AG10803 (cell line): ENCODE measurements around the gene ENTREP3.

ENCODE experiments used
- DNase-seq: peaks from one replicate; pipeline ENCODE4 v3.0.0; 2010; ENCODE audit warnings: low read depth
- H3K4me3 ChIP-seq: 2 replicates; pipeline ENCODE4 v1.5.1; 2011; ENCODE audit warnings: mild to moderate bottlenecking, low read length, control low read depth
- CTCF ChIP-seq: conservative IDR thresholded peaks from 2 replicates; pipeline ENCODE4 v1.5.1; 2011; ENCODE audit warnings: mild to moderate bottlenecking, low read length, control low read depth, inconsistent platforms

ENTREP3 gene

DNA sequence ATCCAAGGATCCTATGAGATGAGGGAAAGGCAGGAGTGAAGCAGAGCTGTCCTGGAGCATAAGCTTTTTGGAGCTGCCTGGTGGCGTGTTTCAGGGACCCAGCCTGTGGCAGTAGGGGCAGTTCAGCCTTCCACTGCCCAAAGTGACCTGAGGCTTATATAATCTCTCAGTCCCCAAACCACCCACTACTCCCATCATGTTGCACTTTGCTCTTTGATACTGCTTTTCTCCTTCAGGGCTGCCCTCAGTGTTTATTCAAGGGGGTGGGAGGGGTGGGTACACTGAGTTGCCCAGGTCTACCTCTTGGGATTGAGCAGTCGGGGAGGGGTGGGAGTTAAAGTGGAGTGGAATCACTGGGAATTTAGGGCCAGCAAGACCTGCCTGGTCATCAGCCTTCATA, 31.3 kb upstream of the ENTREP3 start:
- DNase-seq = no peak
- no peak for TF ChIP-seq CTCF

DNA sequence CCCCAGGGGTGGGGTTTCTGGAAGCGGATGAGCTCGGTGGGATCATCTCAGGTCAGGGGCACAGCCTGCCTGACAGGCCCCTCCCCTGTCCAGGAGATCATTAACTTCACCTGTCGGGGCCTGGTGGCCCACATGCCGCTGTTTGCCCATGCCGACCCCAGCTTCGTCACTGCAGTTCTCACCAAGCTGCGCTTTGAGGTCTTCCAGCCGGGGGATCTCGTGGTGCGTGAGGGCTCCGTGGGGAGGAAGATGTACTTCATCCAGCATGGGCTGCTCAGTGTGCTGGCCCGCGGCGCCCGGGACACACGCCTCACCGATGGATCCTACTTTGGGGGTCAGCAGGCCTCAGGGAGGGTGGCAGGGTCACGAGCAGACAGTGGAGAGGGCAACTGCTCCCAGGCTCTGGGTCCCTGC, 30.4 kb upstream of the ENTREP3 start:
- TF ChIP-seq CTCF = no peak
- no peak overlapping the region for H3K4me3 ChIP-seq
- no peak for DNase-seq

More for the DNA sequence above, 31.3 kb upstream of the ENTREP3 start:
- H3K4me3 ChIP-seq = no peak overlapping the region

DNA sequence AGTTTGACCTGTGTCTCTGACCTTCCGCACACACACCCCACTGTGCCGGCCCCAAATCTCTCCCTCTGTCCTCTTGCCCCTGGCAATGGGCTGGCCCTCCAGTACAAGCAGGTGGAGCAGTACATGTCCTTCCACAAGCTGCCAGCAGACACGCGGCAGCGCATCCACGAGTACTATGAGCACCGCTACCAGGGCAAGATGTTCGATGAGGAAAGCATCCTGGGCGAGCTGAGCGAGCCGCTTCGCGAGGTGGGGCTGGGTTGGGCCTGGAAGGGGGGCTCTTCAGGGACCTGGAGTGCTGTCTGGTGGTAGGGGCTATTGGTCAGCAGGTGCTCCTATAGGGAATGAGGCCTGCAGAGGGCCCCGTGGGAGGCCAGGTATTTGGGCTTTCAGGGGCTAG, 29.8 kb upstream of the ENTREP3 start:
- no peak for DNase-seq
- TF ChIP-seq CTCF = no peak
- H3K4me3 ChIP-seq = no peak overlapping the region

DNA sequence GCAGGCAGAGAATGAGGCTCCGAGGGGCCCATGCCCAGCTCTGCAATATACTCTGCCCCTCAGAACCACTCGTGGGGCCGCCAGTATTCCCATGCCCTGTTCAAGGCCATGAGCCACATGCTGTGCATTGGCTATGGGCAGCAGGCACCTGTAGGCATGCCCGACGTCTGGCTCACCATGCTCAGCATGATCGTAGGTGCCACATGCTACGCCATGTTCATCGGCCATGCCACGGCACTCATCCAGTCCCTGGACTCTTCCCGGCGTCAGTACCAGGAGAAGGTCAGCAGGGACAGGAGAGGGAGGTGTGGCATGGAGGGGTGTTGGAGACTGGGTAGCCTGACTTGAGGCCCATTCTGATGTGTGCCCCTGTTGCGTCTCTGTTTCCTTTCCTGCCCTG, 29.2 kb upstream of the ENTREP3 start:
- no peak for DNase-seq
- no peak for TF ChIP-seq CTCF
- no peak overlapping the region for H3K4me3 ChIP-seq

DNA sequence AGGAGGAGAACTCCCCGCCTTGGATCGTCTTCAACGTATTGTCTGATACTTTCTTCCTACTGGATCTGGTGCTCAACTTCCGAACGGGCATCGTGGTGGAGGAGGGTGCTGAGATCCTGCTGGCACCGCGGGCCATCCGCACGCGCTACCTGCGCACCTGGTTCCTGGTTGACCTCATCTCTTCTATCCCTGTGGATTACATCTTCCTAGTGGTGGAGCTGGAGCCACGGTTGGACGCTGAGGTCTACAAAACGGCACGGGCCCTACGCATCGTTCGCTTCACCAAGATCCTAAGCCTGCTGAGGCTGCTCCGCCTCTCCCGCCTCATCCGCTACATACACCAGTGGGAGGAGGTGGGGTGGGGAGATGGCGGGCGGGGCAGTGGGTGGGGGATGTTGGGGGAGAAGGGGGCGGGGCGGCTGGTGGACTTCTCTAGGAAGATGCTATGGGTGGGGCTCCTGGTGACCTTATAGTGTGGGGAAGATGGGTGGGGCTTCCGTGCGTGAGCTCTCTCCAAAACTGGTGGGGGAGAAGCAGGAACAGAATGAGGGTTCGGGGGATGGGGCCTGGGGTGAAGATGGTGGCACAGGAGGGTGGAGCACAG, 27.3 kb upstream of the ENTREP3 start:
- H3K4me3 ChIP-seq = no peak overlapping the region
- DNase-seq = no peak
- no peak for TF ChIP-seq CTCF

DNA sequence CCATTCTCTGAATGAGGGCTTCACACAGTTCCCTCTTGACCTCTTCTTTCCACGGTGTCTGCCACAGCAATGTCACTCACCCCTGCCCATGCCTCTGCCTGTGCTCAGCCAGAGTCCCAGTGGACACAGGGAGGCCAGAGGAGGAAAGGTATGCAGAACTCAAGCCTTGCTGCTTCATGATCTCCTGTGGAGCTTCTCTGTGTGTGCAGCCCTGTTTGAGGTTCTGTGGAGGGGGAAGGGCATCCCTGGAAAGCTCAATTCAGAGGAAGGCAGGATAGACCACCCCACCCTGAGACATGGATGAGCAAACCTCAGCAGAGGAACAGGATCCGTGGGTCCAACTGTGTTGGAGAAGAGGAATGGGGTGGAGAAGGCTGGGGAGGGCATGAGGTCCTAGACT, 24.0 kb upstream of the ENTREP3 start:
- no peak overlapping the region for H3K4me3 ChIP-seq
- TF ChIP-seq CTCF = no peak
- no peak for DNase-seq

- TF ChIP-seq CTCF = no peak
- no peak for DNase-seq
- no peak overlapping the region for H3K4me3 ChIP-seq
These were observed 23.4 kb upstream of the ENTREP3 start for GRCh38 chr1:155278689-155279160.
